GM23248 (cell line): ENCODE results near the gene PRSS2.

Experiments
- EZH2 ChIP-seq: fragments of 200-600 bp; sonication (generic); IDR thresholded peaks from 2 replicates; pipeline ENCODE4 v1.6.1; 2018; ENCODE audit warnings: antibody characterized with exemption, mild to moderate bottlenecking; ENCODE audit not compliant: insufficient read depth, poor library complexity, severe bottlenecking
- EZH2phosphoT487 ChIP-seq: fragments of 200-600 bp; sonication (generic); IDR thresholded peaks from 2 replicates; pipeline ENCODE4 v1.6.1; 2018; ENCODE audit warnings: antibody characterized with exemption, moderate library complexity, mild to moderate bottlenecking, low read depth; ENCODE audit not compliant: insufficient read depth

DNA sequence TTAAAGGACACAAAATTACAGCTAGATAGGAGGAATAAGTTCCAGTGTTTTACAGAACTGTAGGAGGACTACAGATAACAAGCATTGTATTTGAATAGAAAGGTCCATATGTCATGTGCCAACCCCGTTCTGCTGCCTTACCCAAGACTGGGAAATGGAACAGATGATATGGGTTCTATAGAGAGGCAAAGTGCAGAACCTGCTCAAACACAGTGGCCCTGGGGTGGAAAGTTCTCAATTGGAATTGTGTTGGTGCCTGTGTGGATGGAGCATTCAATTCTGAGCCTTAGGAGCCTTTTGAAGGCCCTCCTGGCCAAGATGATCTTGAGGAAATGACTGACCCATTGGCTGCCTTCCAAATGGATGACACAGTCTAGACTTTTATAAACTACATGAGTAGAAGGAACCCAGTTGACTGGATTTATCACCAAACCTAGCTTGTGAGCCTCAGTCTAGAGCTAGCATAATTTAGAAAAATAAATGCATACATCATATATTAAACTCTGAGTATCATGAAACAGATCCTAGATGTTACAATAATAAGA, 25.6 kb upstream of the PRSS2 start:
- TF ChIP-seq EZH2 = no peak
- no peak for TF ChIP-seq EZH2phosphoT487
